Endothelial cell (in vitro differentiated cells): ENCODE data around the gene CNPY3. TPM values are rescaled to one million over a fixed set of nuclear protein-coding genes. Genes with fewer than 3 reads are reported as not detected.
A peak's percentile ranks its signal among the peaks of the same experiment; 100 is the strongest.

Experiments
- DNase-seq: peaks from one replicate; pipeline ENCODE4 v3.0.0; 2021; ENCODE audit warnings: low spot score
- H3K27ac Mint-ChIP-seq: one replicate; pipeline ENCODE4 v1.8.0; 2021; ENCODE audit warnings: mixed read lengths, inconsistent platforms; ENCODE audit not compliant: unreplicated experiment
- H3K27me3 Mint-ChIP-seq: one replicate; pipeline ENCODE4 v1.8.0; 2021; ENCODE audit warnings: mild to moderate bottlenecking, moderate library complexity, mixed read lengths, inconsistent platforms; ENCODE audit not compliant: unreplicated experiment
- H3K36me3 Mint-ChIP-seq: one replicate; pipeline ENCODE4 v1.8.0; 2021; ENCODE audit warnings: mild to moderate bottlenecking, low read depth, mixed read lengths, inconsistent platforms; ENCODE audit not compliant: unreplicated experiment
- H3K4me1 Mint-ChIP-seq: one replicate; pipeline ENCODE4 v1.8.0; 2021; ENCODE audit warnings: mild to moderate bottlenecking, mixed read lengths, inconsistent platforms; ENCODE audit not compliant: unreplicated experiment
- H3K4me3 Mint-ChIP-seq: one replicate; pipeline ENCODE4 v1.8.0; 2021; ENCODE audit warnings: mild to moderate bottlenecking, mixed read lengths, inconsistent platforms; ENCODE audit not compliant: unreplicated experiment
- H3K9me3 Mint-ChIP-seq: one replicate; pipeline ENCODE4 v1.8.0; 2021; ENCODE audit warnings: mixed read lengths, inconsistent platforms; ENCODE audit not compliant: unreplicated experiment
- CTCF ChIP-seq: fragments of 200-600 bp; sonication (generic); IDR thresholded peaks from one replicate; pipeline ENCODE4 v1.5.0; 2021; ENCODE audit warnings: antibody characterized with exemption; ENCODE audit not compliant: unreplicated experiment
- total RNA-seq: library from RNA; stranded (reverse); fragmentation: NEBNext Ultra II Directional; extraction: Animal tissue kit (Norgen Biotek cat#: 25700); gene quantifications from one replicate; pipeline ENCODE4 v1.2.1, GENCODE V29; 2021; ENCODE audit not compliant: unreplicated experiment

The CNPY3 gene
- total RNA-seq, 1 donor from 2014 or later, result 106 TPM

GRCh38 chr6:42981836-42982235, 52.6 kb downstream of the CNPY3 start:
- Mint-ChIP-seq H3K27me3 (peaks cover 17% of the 10 kb centered on the region), H3K36me3 (peaks cover 11% of the 10 kb centered on the region), H3K4me1 (peaks cover 40% of the 10 kb centered on the region), H3K9me3 (no peaks in the 10 kb centered on the region), H3K27ac (peak overlapping the region; percentile 16), H3K4me3 (peak overlapping the region; percentile 4)
- no peak for TF ChIP-seq CTCF
- no peak for DNase-seq

- H3K27me3 Mint-ChIP-seq, result peaks cover 11% of the 10 kb centered on the region
- peak within 1 kb of the TSS; percentile 91 for H3K4me3 Mint-ChIP-seq
- H3K4me1 Mint-ChIP-seq, result peaks cover 42% of the 10 kb centered on the region
- peak; percentile 93 for DNase-seq
- no peaks in the 10 kb centered on the region for H3K9me3 Mint-ChIP-seq
- peaks cover 27% of the 10 kb centered on the region for H3K36me3 Mint-ChIP-seq
- peak within 1 kb of the TSS; percentile 80 for H3K27ac Mint-ChIP-seq
- no peak for TF ChIP-seq CTCF
These were observed 55.0 kb downstream of the CNPY3 start, which contains the start of gene PPP2R5D for GRCh38 chr6:42984001-42984923. TSS of gene PPP2R5D (plus strand) at chr6:42984570. CDS start at chr6:42984678, 108 bp downstream.

GRCh38 chr6:42984924-42985475, 55.7 kb downstream of the CNPY3 start:
- H3K4me3 Mint-ChIP-seq, result peak overlapping the region; percentile 88
- H3K36me3 Mint-ChIP-seq, result peaks cover 24% of the 10 kb centered on the region
- H3K4me1 Mint-ChIP-seq, result peaks cover 35% of the 10 kb centered on the region
- TF ChIP-seq CTCF, result no peak
- H3K9me3 Mint-ChIP-seq, result no peaks in the 10 kb centered on the region
- peak; percentile 18 for DNase-seq
- peaks cover 9% of the 10 kb centered on the region for H3K27me3 Mint-ChIP-seq
- H3K27ac Mint-ChIP-seq, result no peak overlapping the region

GRCh38 chr6:42987533-42988451, 58.5 kb downstream of the CNPY3 start:
- Mint-ChIP-seq H3K9me3 (no peaks in the 10 kb centered on the region), H3K27ac (no peak overlapping the region), H3K4me1 (peaks cover 29% of the 10 kb centered on the region), H3K4me3 (peak overlapping the region; percentile 40), H3K36me3 (peaks cover 28% of the 10 kb centered on the region), H3K27me3 (peaks cover 7% of the 10 kb centered on the region)
- TF ChIP-seq CTCF, result no peak
- DNase-seq, result no peak
